ENCODE data around the gene MAST1.

DNA sequence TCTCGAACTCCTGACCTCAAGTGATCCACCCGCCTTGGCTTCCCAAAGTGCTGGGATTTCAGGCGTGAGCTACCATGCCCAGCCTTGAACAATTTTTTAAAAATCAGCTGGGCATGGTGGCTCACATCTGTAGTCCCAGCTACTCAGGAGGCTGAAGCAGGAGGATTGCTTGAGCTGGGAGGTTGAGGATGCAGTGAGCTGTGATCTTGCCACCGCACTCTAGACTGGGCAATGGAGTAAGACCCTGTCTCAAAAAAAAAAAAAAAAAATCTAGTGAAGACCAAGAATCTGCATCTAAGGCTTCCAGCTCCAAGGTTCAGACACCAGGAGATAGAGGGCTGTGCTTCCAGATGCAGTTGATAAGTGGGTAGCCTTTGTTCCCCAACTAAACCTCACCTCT is 25.8 kb downstream of the MAST1 start:
- TF ChIP-seq, protein P1, sequence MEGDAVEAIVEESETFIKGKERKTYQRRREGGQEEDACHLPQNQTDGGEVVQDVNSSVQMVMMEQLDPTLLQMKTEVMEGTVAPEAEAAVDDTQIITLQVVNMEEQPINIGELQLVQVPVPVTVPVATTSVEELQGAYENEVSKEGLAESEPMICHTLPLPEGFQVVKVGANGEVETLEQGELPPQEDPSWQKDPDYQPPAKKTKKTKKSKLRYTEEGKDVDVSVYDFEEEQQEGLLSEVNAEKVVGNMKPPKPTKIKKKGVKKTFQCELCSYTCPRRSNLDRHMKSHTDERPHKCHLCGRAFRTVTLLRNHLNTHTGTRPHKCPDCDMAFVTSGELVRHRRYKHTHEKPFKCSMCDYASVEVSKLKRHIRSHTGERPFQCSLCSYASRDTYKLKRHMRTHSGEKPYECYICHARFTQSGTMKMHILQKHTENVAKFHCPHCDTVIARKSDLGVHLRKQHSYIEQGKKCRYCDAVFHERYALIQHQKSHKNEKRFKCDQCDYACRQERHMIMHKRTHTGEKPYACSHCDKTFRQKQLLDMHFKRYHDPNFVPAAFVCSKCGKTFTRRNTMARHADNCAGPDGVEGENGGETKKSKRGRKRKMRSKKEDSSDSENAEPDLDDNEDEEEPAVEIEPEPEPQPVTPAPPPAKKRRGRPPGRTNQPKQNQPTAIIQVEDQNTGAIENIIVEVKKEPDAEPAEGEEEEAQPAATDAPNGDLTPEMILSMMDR (IDR thresholded peaks at IDR 0.05): no peak
- TF ChIP-seq POLR2A (IDR thresholded peaks at IDR 0.05): no peak

Data from testis (tissue), 2 donors.